Stimulated activated CD4-positive, alpha-beta T cell treated with anti-CD3 and anti-CD28 coated beads, TNF-alpha, amount 100 ng/mL, for 1 hour (primary cell): ENCODE measurements around the gene RCVRN.
"Not testable (repeated sequence)": the region's sequence is repeated elsewhere in the genome, so short reads cannot be mapped to it uniquely, and the experiment has no call there.

Experiments
- DNase-seq, 3 donors: peaks; one replicate each; pipeline ENCODE4 v3.0.0-alpha.2; 2020; ENCODE audit warnings: low read depth in 3 of 3, low spot score in 1 of 3

RCVRN gene

GRCh38 chr17:9922012-9922848 lies 17.2 kb upstream of the RCVRN start:
- DNase-seq = no peak

GRCh38 chr17:9921216-9921615 lies 16.1 kb upstream of the RCVRN start:
- DNase-seq = not testable (repeated sequence)

DNA sequence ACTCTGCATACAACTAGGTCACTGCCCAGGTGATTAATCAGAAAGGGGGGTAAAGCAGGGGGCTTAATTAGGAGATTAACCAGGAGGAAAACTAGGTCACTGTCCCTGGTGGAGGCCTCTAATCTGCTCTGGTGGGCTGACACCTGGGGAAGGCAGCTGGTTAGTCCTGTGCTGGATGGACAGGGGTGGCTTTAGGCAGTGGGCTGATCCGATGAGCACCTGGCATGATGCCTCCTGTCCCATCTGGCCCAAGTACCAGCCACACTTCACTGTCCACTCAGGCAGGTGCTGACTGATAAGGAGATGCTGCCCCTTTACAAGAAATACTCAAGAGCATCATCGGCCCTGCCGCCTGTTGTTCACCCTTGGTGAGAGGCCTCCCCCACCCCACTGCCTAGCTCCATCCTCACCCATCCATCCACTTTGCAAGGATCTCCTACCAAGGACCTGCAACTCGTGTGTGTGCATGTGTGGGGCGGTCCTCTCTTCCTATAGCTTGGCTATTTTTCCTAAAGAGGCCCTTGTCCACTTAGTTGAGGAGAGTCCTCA lies 13.8 kb upstream of the RCVRN start:
- DNase-seq = no peak

DNA sequence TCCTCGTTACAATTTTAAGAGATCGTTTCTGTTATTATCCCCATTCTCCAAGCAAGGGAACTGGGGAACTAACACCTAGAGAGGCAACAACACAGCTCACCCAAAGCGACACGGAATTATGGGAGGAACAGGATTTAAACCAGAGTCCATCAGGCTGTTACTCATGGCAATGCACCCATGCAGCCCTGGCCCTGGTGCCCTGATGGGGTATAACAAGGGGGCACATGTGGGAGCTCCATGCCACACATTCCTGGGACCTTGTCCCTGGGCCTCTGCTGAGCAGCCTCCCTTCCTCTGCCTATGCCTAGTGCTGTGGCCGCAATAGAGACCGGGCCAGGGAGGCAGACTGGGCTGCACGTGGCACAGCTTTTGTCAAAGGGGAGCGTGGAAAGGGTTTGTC lies 13.3 kb upstream of the RCVRN start:
- no peak for DNase-seq

- DNase-seq = no peak
Observed at GRCh38 chr17:9917801-9918200, 12.7 kb upstream of the RCVRN start.

DNA sequence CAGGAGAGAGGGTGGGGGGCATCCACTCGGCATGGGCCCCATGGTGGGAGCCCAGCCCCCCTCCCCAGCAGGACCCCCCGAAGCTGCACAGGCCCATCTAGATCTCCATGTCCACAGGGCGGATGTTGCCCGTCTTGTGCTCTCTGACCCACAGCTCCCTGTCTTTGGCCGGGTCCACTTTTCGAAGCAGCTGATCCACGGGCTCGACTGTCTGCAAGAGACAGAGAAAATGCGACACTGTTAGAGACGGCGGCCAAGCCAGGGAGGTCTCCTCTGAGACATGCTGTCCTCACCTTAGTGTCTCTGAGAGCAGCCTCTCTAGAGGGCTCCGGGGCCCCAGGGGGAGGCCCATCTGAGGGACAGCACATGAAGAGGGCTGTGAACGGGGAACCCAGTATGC lies 12.1 kb upstream of the RCVRN start:
- DNase-seq = no peak

DNA sequence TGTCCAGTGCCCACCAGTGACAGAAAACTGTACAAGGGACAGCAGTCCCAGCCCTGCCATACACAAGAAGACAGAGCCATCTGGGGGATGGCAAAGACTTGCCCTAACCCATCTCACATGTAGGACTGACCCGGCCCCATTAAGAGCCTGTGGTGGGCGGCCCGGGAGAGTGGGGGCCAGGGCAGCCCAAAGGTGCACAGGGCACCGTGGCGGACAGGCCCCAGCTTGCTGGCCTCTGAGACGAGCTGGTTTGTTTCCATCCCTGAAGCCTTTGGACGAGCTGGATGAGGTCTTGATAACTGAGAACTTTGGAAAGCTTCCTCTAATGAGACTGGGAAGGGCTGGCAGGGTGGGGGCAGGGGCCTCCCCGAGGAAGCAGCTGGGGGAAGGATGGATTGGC lies 11.0 kb upstream of the RCVRN start:
- DNase-seq = no peak

DNA sequence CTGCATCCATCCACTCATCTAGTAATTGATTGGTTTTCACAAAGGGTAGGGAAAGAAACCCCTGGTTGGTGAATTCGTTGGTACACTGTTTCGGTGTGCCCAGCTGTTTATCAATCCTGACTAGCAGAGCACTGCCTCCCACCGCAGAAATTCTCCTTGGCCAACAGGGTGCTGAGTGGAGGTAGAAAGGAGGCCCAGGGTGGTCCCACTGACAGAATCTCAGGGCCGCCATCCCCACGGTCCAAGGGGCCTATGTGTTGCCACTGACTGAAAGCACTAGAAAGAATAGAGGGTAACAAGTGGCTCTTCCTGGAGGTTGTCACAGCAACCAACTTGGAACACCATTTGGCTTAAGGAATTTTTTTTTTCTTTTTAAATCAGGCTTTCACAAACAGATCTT lies 8.4 kb upstream of the RCVRN start:
- no peak for DNase-seq

DNA sequence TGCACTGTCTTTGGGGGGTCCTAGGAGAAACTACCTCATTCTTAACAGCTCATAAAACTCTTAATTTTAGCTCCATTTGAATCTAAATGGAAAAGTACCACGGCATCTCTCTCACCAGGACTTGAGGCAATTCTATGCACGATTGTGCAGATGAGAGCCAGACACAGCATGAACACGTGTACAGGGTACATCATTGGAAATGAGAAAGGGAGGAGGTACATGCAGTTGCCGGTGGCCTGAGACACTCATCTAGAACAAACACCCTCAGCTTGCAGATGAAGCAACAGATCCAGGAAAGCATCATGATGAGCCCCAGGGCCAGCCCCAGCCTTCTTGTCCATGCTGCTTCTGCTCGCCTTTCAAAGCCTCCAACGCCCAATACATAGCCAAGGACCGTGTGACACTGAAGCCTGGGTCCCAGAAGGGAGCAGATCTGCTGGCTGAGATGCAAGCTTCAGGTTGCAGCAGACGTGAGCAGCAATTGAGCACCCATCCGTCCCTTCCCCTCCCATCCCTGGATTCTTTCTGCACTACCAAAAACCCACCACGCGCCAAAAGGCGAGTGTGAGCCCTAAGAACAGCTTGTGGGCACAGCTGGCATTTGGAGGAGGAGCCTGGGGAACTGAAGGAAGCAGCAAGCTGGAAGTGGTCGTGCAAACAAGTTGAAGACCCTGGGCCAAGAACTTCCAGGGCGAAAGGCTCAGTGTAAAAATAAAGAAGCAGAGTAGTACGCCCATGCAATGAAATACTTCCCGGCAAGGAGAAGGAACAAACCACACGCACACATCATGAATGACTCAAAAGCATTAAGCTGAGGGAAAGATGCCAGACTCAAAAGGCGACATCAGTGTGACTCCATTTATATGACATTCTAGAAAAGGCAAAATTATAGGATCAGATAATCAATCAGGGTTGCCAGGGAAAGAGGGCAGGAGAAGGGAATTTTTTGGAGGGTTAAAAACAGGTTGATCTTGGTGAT lies 7.3 kb upstream of the RCVRN start:
- no peak for DNase-seq

GRCh38 chr17:9911089-9911488 lies 6.0 kb upstream of the RCVRN start:
- DNase-seq = no peak

- DNase-seq = no peak
Observed at GRCh38 chr17:9908649-9909042, 3.6 kb upstream of the RCVRN start.

DNA sequence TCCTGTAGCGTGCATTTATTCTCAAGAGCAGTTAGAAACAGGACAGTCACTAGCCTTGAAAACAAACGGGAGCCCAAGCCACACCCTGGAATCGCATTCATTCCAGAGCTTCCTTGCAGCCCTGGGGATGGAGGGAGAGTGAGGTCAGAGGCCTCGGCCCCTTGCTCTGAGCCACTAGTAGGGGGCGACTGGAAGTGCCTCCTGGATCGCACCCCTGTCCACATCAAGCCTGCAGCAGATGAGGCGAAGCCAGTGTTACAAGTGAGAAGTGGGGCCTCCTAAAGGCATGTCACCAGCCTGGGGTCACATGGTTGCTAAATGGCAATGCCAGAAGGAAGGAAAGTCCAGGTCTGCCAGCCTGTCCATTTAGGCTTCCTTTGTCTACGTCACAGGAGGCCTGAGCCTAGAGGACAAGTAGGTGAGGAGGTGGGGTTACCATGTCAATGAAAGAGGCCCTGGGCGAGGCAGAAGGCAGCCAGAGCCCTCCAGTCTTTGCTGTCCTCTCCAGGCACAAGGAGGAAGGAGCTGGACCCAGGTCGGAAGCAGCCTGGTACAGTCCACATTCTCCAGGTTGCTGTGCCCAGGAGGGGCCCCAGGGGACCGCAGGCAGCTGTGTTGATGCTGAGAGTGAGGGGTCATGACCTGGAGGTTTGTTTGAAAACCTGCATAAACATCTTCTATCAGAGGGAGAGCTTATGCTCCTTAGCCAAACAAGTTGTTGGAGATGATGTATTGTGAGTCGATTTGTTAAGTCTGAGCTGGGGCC lies 3.0 kb upstream of the RCVRN start:
- DNase-seq = no peak

GRCh38 chr17:9907131-9907530 lies 2.1 kb upstream of the RCVRN start:
- DNase-seq = no peak

DNA sequence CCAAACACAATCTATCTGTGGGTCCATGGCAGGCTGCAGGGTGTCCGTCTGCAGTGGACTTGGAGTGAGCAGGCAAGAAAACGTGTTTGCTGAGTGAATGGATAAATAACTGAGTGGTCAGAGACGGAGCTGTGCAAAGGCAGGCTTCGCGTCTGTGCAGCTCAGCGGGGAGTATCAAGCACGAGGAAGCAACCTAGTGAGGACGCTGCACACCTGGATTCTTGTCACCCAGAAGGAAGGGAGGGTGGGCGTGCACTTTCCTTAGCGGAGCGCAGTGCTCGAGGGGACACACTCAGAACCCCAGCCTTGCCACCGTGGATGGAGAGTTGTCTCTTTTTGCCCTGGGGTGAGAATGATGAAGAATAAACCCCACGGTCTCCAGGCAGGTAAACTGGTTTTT lies 1.5 kb upstream of the RCVRN start:
- DNase-seq = no peak

- no peak for DNase-seq
Observed at GRCh38 chr17:9905902-9906301, 831 bp upstream of the RCVRN start.

DNA sequence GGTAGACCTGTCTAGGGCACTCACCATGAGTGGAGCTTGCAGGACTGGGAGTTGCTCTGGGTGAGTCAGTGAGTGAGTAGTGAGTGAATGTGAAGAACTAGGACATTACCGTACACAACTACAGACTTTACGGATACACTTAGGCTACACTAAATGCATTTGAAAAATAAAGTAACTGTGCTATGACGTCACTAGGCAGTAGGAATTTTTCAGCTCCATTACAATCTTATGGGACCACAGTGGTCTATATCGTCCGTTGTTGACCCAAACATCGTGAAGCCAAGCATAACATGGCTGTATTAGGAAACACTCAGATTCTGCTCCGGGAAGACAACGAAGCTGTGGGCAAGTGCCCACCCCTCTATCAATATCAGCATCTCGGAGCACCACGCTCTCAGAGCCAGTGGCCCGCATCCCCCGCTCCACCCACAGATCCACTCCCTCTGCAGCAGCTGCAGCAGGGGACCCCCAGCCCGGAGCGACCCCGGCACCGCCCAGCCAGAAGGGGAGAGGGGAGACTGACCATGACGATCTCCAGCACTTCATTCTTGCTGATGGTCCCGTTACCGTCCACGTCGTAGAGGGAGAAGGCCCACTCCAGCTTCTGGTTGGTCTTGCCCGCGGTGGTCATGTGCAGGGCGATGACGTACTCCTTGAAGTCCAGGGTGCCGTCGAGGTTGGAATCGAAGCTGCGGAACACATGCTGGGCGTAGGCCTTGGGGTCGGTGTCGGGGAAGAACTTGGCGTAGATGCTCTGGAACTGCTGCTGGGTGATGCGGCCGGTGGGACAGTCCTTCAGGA lies 594 bp downstream of the RCVRN start:
- DNase-seq = no peak

DNA sequence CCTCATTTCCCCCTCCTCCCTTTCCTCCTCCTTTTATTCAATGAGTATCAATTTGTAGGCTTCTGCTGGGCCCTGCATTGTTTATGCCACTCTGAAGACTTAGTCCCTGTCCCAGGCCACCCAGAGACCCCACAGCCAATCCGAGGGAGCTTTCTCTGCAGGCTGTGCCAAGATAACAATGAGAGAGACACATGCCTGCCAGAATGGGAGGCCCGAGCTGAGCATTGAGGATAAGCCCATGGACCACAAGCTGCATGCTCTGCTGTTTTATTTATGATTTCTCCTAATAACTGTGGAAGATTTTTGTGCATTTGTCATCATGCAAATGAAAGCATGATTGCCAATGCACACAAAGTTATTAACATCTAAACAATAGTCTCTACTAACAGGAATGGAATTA lies 3.0 kb downstream of the RCVRN start:
- DNase-seq = no peak

DNA sequence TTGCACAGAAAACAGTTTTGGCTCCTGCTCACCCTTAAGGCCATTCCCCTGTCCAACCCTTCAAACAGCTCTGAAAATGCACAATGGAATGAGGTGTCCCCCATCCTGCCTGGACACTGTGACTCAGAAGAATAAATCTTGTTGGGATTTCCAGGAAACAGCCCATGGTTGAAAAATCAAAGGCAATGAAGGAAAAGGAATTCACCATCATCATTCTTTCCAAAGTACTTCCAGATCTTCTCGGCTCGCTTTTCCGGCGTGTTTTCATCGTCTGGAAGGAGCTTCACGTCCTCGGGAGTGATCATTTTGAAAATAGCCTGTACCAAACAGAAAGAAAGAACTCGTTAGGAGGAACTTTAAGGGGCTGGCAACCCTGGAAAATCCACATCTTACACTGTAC lies 4.3 kb downstream of the RCVRN start:
- no peak for DNase-seq

- DNase-seq = no peak
Observed at GRCh38 chr17:9900044-9900594, 5.0 kb downstream of the RCVRN start.
